Osteoblast (primary cell): Measurements from ENCODE around the gene MYH11. TPM values are rescaled to one million over a fixed set of nuclear protein-coding genes. Genes with fewer than 3 reads are reported as not detected.

ENCODE experiments used
- DNase-seq: peaks from one replicate; pipeline ENCODE4 v3.0.0; 2011; ENCODE audit warnings: low spot score, mixed read lengths; ENCODE audit not compliant: insufficient read length; ENCODE audit errors: missing footprints
- H2AFZ ChIP-seq: 2 replicates; pipeline ENCODE4 v1.6.0; 2011; ENCODE audit warnings: mild to moderate bottlenecking, low read length
- H3K27ac ChIP-seq: 2 replicates; pipeline ENCODE4 v1.5.1; 2011; ENCODE audit warnings: mild to moderate bottlenecking, low read depth, low read length, moderate library complexity
- H3K27me3 ChIP-seq: 2 replicates; pipeline ENCODE4 v1.6.0; 2012; ENCODE audit warnings: mild to moderate bottlenecking, control low read depth, inconsistent platforms, low read length, moderate library complexity; ENCODE audit not compliant: insufficient read depth
- H3K36me3 ChIP-seq: 2 replicates; pipeline ENCODE4 v1.5.1; 2011; ENCODE audit warnings: mild to moderate bottlenecking, low read length, control low read depth, moderate library complexity; ENCODE audit not compliant: insufficient read depth
- H3K4me1 ChIP-seq: 2 replicates; pipeline ENCODE4 v1.5.1; 2011; ENCODE audit warnings: mild to moderate bottlenecking, low read length, control low read depth, moderate library complexity; ENCODE audit not compliant: insufficient read depth
- H3K4me2 ChIP-seq: 2 replicates; pipeline ENCODE4 v1.6.0; 2011; ENCODE audit warnings: mild to moderate bottlenecking, low read length; ENCODE audit not compliant: insufficient read depth
- H3K4me3 ChIP-seq: fragments of 200-600 bp; sonication (generic); 3 replicates; pipeline ENCODE4 v1.5.1; 2012; ENCODE audit warnings: mild to moderate bottlenecking, low read length, inconsistent platforms; ENCODE audit not compliant: insufficient read depth
- H3K79me2 ChIP-seq: 2 replicates; pipeline ENCODE4 v1.6.0; 2012; ENCODE audit warnings: mild to moderate bottlenecking, low read length, control low read depth, inconsistent platforms; ENCODE audit not compliant: insufficient read depth
- H3K9me3 ChIP-seq: 2 replicates; pipeline ENCODE4 v1.5.1; 2011; ENCODE audit warnings: low read depth, low read length, control low read depth
- H4K20me1 ChIP-seq: 2 replicates; pipeline ENCODE4 v1.6.0; 2012; ENCODE audit warnings: mild to moderate bottlenecking, low read length, control low read depth; ENCODE audit not compliant: insufficient read depth
- CTCF ChIP-seq: IDR thresholded peaks from 2 replicates; pipeline ENCODE4 v1.5.1; 2011; ENCODE audit warnings: mild to moderate bottlenecking, low read depth, low read length, moderate library complexity; ENCODE audit errors: extremely low read depth
- total RNA-seq: library from RNA; depleted of rRNA; stranded (reverse); fragments of >200 nt; gene quantifications from 2 replicates; pipeline ENCODE4 v1.2.3, GENCODE V29; 2012

Gene MYH11
- total RNA-seq, 1 donor, result under 0.01 TPM

- no peak for TF ChIP-seq CTCF
- Histone ChIP-seq H2AFZ (no peak overlapping the region), H3K27ac (no peak overlapping the region), H3K79me2 (no peaks in the 10 kb centered on the region), H3K4me1 (peaks cover 3% of the 10 kb centered on the region), H4K20me1 (peaks cover 2% of the 10 kb centered on the region), H3K4me2 (no peak overlapping the region), H3K36me3 (no peaks in the 10 kb centered on the region), H3K4me3 (no peak overlapping the region), H3K9me3 (no peaks in the 10 kb centered on the region), H3K27me3 (peaks cover 16% of the 10 kb centered on the region)
- peak; percentile 34 for DNase-seq
Observed at GRCh38 chr16:15785386-15786059, 71.3 kb downstream of the MYH11 start.

DNA sequence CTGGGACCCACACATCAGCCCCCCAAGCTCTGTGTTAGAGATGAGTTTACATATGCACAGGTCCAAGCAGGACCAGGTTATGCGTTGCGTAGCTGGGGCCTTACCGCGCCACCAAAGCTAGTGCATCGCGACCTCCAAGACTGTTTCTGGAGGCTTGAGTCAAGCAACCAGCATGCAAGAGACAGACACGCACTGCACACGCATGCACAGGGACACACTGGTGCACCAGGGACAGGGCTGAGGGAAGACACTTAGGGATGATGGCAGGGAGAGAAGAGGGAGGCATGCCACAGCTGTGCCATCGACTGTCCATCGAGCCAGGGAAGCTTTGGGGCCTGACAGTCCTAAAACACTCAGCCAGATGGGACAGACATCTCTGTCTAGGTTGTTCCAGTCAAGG is 72.8 kb downstream of the MYH11 start:
- Histone ChIP-seq H3K27ac (no peak overlapping the region), H3K4me1 (no peaks in the 10 kb centered on the region), H3K9me3 (no peaks in the 10 kb centered on the region), H3K79me2 (no peaks in the 10 kb centered on the region), H4K20me1 (peaks cover 2% of the 10 kb centered on the region), H3K4me2 (no peak overlapping the region), H3K36me3 (no peaks in the 10 kb centered on the region), H3K27me3 (peaks cover 16% of the 10 kb centered on the region), H2AFZ (no peak overlapping the region), H3K4me3 (no peak overlapping the region)
- DNase-seq, result no peak
- TF ChIP-seq CTCF, result no peak

- DNase-seq, result no peak
- Histone ChIP-seq H2AFZ (no peak overlapping the region), H3K27ac (no peak overlapping the region), H3K79me2 (no peaks in the 10 kb centered on the region), H3K9me3 (no peaks in the 10 kb centered on the region), H3K27me3 (peaks cover 16% of the 10 kb centered on the region), H3K4me2 (no peak overlapping the region), H3K36me3 (no peaks in the 10 kb centered on the region), H3K4me1 (no peaks in the 10 kb centered on the region), H3K4me3 (no peak overlapping the region), H4K20me1 (peaks cover 2% of the 10 kb centered on the region)
- no peak for TF ChIP-seq CTCF
Observed at GRCh38 chr16:15782573-15783365, 74.1 kb downstream of the MYH11 start.

DNA sequence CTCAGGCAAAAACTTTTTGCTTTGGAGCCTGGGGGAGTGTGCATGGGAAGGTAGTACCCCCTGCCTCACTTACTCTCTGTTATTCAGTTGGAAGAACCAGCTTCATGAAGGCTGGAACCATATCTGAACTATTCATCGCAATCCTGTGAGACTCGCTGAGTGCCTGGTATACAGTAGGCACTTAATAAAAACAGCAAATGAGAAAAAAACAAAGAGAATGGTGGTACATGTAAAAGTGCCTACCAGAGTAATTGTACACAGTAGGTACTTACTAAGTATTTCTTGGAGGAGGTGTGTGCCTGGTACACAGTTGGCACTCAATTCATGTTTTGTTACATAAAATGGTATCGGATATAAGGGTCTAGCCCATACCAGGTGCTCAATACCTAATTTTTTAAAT is 75.2 kb downstream of the MYH11 start:
- Histone ChIP-seq H3K9me3 (no peaks in the 10 kb centered on the region), H3K4me2 (no peak overlapping the region), H3K79me2 (no peaks in the 10 kb centered on the region), H3K27me3 (peaks cover 16% of the 10 kb centered on the region), H3K4me3 (no peak overlapping the region), H4K20me1 (peaks cover 2% of the 10 kb centered on the region), H3K27ac (no peak overlapping the region), H3K4me1 (no peaks in the 10 kb centered on the region), H2AFZ (no peak overlapping the region), H3K36me3 (no peaks in the 10 kb centered on the region)
- TF ChIP-seq CTCF, result no peak
- DNase-seq, result no peak
